K562 (cell line): ENCODE measurements around the gene GTF2A2. TPM values are rescaled to one million over a fixed set of nuclear protein-coding genes. Genes with fewer than 3 reads are reported as not detected.

Experiments used
- ATAC-seq: fragments of 200-7000 bp; cut with Tn5 transposase; 3 replicates; pipeline ENCODE4 v1.9.1; 2020; ENCODE audit warnings: moderate library complexity
- BruUV-seq: library from RNA; stranded (reverse); fragments of 400-500 nt; replicated peaks from 2 replicates; lab custom pipeline; 2021; lab: Mats Ljungman, UMichigan
- CTCF ChIA-PET: fragments of 300-600 bp; formaldehyde crosslinking; extraction: SDS; loops from one replicate; lab custom pipeline; 2021; ENCODE audit warnings: low intra/inter-chr PET ratio; lab: Yijun Ruan, JAX
- POLR2A ChIA-PET: fragments of 300-600, 350-650 bp; sonication (Branson Sonifier 250); formaldehyde crosslinking; extraction: SDS; loops from one replicate; lab custom pipeline; 2021; ENCODE audit warnings: antibody characterized with exemption, inconsistent platforms; lab: Yijun Ruan, JAX
- DNase-seq, 4 experiments: peaks; one replicate each; pipeline versions ENCODE4 v3.0.0 to v3.0.0-alpha.2; 2011 to 2018; ENCODE audit warnings: low spot score in 3 of 4, mixed read lengths in 3 of 4; ENCODE audit errors: extremely low read depth in 1 of 4
- FAIRE-seq: peaks from 2 replicates; lab custom pipeline; 2011; peaks lifted over from hg19 to GRCh38; lab: Jason Lieb, UNC
- H2AFZ ChIP-seq: 2 replicates; pipeline ENCODE4 v1.6.0; 2011; ENCODE audit warnings: low read depth, low read length, control low read depth, inconsistent platforms
- H3K27ac ChIP-seq: fragments of 200-600 bp; 3 replicates; pipeline ENCODE4 v1.8.0; 2011; ENCODE audit warnings: low read depth, mild to moderate bottlenecking, control low read depth, inconsistent platforms, low read length, moderate library complexity, mixed read lengths; ENCODE audit errors: extremely low read depth
- H3K27me3 ChIP-seq, 2 experiments: fragments of 300-600 bp in 1 of 2; 2 replicates in 1 of 2; 3 replicates in 1 of 2; pipeline versions ENCODE4 v1.6.0 to v1.8.0; 2011; ENCODE audit warnings: inconsistent platforms in 2 of 2, low read length in 2 of 2, mild to moderate bottlenecking in 1 of 2, mixed read lengths in 1 of 2, moderate library complexity in 1 of 2; ENCODE audit not compliant: control insufficient read depth in 2 of 2, insufficient read depth in 2 of 2
- H3K36me3 ChIP-seq: fragments of 300-600 bp; 3 replicates; pipeline ENCODE4 v1.8.0; 2011; ENCODE audit warnings: mild to moderate bottlenecking, low read length, inconsistent platforms; ENCODE audit not compliant: control insufficient read depth, insufficient read depth
- H3K4me1 ChIP-seq, 2 experiments: fragments of 200-600 bp in 1 of 2; replicated peaks in 1 of 2; 2 replicates in 1 of 2; 3 replicates in 1 of 2; pipeline versions ENCODE4 v1.5.1 to v1.8.0; 2011; ENCODE audit warnings: inconsistent platforms in 2 of 2, low read length in 2 of 2, mild to moderate bottlenecking in 1 of 2, mixed read lengths in 1 of 2, moderate library complexity in 1 of 2; ENCODE audit not compliant: control insufficient read depth in 2 of 2, insufficient read depth in 2 of 2
- H3K4me2 ChIP-seq: 2 replicates; pipeline ENCODE4 v1.6.1; 2011; ENCODE audit warnings: low read length, control low read depth, inconsistent platforms, mixed read lengths; ENCODE audit not compliant: insufficient read depth
- H3K4me3 ChIP-seq: fragments of 200-600 bp; sonication (generic), shearing (Covaris generic); 2 replicates; pipeline ENCODE4 v1.5.1; 2016; ENCODE audit warnings: control low read depth, inconsistent platforms
- H3K79me2 ChIP-seq: fragments of 200-600 bp; 3 replicates; pipeline ENCODE4 v1.8.0; 2011; ENCODE audit warnings: low read length, inconsistent platforms; ENCODE audit not compliant: control insufficient read depth, insufficient read depth
- H3K9ac ChIP-seq, 2 experiments: 2 replicates each; pipeline versions ENCODE4 v1.6.0 to v1.6.1; 2011; ENCODE audit warnings: low read depth in 2 of 2, low read length in 2 of 2, control low read depth in 1 of 2, inconsistent platforms in 1 of 2, mild to moderate bottlenecking in 1 of 2, mixed read lengths in 1 of 2; ENCODE audit not compliant: insufficient read depth in 1 of 2
- H3K9me1 ChIP-seq: one replicate; pipeline ENCODE4 v1.6.0; 2011; ENCODE audit warnings: inconsistent platforms, mild to moderate bottlenecking, low read length, moderate library complexity; ENCODE audit not compliant: control insufficient read depth, insufficient read depth
- H3K9me3 ChIP-seq: replicated peaks from 2 replicates; pipeline ENCODE4 v1.5.1; 2011; ENCODE audit warnings: low read depth, low read length, inconsistent platforms; ENCODE audit not compliant: control insufficient read depth, insufficient read depth
- H4K20me1 ChIP-seq: replicated peaks from 2 replicates; pipeline ENCODE4 v1.6.1; 2011; ENCODE audit warnings: low read length, inconsistent platforms, mixed read lengths; ENCODE audit not compliant: control insufficient read depth, insufficient read depth
- EGR1 ChIP-seq: fragments of 450-650 bp; conservative IDR thresholded peaks from 2 replicates; pipeline ENCODE4 v1.6.1; 2017; ENCODE audit warnings: mild to moderate bottlenecking
- KDM5B ChIP-seq: fragments of 200-600 bp; sonication (generic); IDR thresholded peaks from 2 replicates; pipeline ENCODE4 v1.6.1; 2012; ENCODE audit warnings: low read depth, mild to moderate bottlenecking, moderate library complexity, low read length, control low read depth, inconsistent platforms; ENCODE audit not compliant: insufficient replicate concordance
- MEF2A ChIP-seq: IDR thresholded peaks from 2 replicates; pipeline ENCODE4 v1.6.1; 2011; ENCODE audit warnings: low read depth, mild to moderate bottlenecking, low read length, moderate library complexity; ENCODE audit not compliant: control insufficient read depth
- MYBL2 ChIP-seq, 2 experiments: fragments of 450-650 bp in 1 of 2; sonication (generic) in 1 of 2; formaldehyde crosslinking in 1 of 2; IDR thresholded peaks; 2 replicates each; pipeline versions ENCODE4 v1.6.1 to v1.8.1; 2017 to 2022; ENCODE audit warnings: borderline replicate concordance in 1 of 2, inconsistent platforms in 1 of 2, low read depth in 1 of 2, mild to moderate bottlenecking in 1 of 2, missing genetic modification reagents in 1 of 2, moderate library complexity in 1 of 2
- SMAD1 ChIP-seq: fragments of 150-350 bp; IDR thresholded peaks from 2 replicates; pipeline ENCODE4 v1.6.1; 2014; ENCODE audit warnings: low read length, low read depth; ENCODE audit not compliant: partially characterized antibody
- TAF9B ChIP-seq: fragments of 450-650 bp; IDR thresholded peaks from 2 replicates; pipeline ENCODE4 v1.6.1; 2018; ENCODE audit warnings: mild to moderate bottlenecking; ENCODE audit not compliant: partially characterized antibody
- TEAD1 ChIP-seq, 2 experiments: fragments of 450-650 bp in 1 of 2; sonication (generic) in 1 of 2; formaldehyde crosslinking; IDR thresholded peaks; 2 replicates each; pipeline versions ENCODE4 v1.4.0 to v1.8.0; 2020 to 2022; ENCODE audit warnings: mild to moderate bottlenecking in 2 of 2, missing genetic modification reagents in 1 of 2
- TFAM ChIP-seq: fragments of 250-450 bp; sonication (Bioruptor Pico); conservative IDR thresholded peaks from 2 replicates; pipeline ENCODE4 v1.5.0; 2021; ENCODE audit warnings: mild to moderate bottlenecking, moderate library complexity
- TGIF2 ChIP-seq: sonication (generic); formaldehyde crosslinking; IDR thresholded peaks from 2 replicates; pipeline ENCODE4 v1.8.1; 2022; ENCODE audit warnings: mild to moderate bottlenecking, missing genetic modification reagents, moderate library complexity
- TRIM28 ChIP-seq: fragments of 450-650 bp; IDR thresholded peaks from 2 replicates; pipeline ENCODE4 v1.6.1; 2017
- ZNF561 ChIP-seq: fragments of 450-650 bp; formaldehyde crosslinking; conservative IDR thresholded peaks from 2 replicates; pipeline ENCODE4 v1.4.0; 2020; ENCODE audit warnings: mild to moderate bottlenecking, moderate library complexity
- WGBS: fragments of 100-300 bp; shearing (Covaris generic); methylation state at CpG from one replicate; pipeline ENCODE4 v1.1.6; 2016; ENCODE audit warnings: low coverage, mixed read lengths; ENCODE audit not compliant: insufficient coverage; ENCODE audit errors: missing lambda C conversion rate; 5-methylcytosine and 5-hydroxymethylcytosine counted together
- in situ Hi-C: fragments of 300-500 bp; cut with MboI; formaldehyde crosslinking; loops from 4 replicates; pipeline ENCODE4 v1.15.0; 2018; ENCODE audit warnings: inconsistent platforms, mixed read lengths
- intact Hi-C: fragments of 100-400 bp; cut with micrococcal nuclease; formaldehyde crosslinking; loops from 2 replicates; pipeline ENCODE4 v1.14.2; 2022
- polyA plus RNA-seq, 8 experiments: library from polyadenylated mRNA; depleted of rRNA in 4 of 8; stranded (reverse) in 5 of 8; unstranded in 3 of 8; fragments of >200 nt; fragmentation: Nextera tagmentation in 2 of 8; fragmentation: Illumina TruSeq in 1 of 8; extraction: Ambion mirVana in 2 of 8; extraction: Trizol in 1 of 8; gene quantifications; 2 replicates each; pipeline versions ENCODE4 v1.2.1 to v1.2.3, GENCODE V29; 2011 to 2014; ENCODE audit warnings: inconsistent platforms in 1 of 8, missing spikeins in 1 of 8
- total RNA-seq, 7 experiments: library from RNA; depleted of rRNA in 6 of 7; stranded (reverse); fragments of >200 nt in 6 of 7; fragmentation: Illumina TruSeq in 2 of 7; extraction: Trizol in 2 of 7; gene quantifications; 2 replicates each; pipeline versions ENCODE4 v1.2.1 to v1.2.3, GENCODE V29; 2011 to 2021; ENCODE audit warnings: low replicate concordance in 1 of 7
- TF ChIP-seq, protein P1 (sequence below): fragments of 250-450 bp; sonication (Bioruptor Pico); IDR thresholded peaks from 2 replicates; pipeline ENCODE4 v1.5.0; 2022; ENCODE audit warnings: mild to moderate bottlenecking
- TF ChIP-seq, protein P2 (sequence below), 2 experiments: fragments of 450-650 bp; conservative IDR thresholded peaks; 2 replicates each; pipeline ENCODE4 v1.6.1; 2017; ENCODE audit warnings: mild to moderate bottlenecking in 2 of 2, moderate library complexity in 2 of 2

GTF2A2 gene
- total and polyA plus RNA-seq, 9 of the 15 experiments (the other 6 are each of a cell fraction or from before 2014, with no cell fraction given), result 128 to 656 (median 172) TPM

DNA sequence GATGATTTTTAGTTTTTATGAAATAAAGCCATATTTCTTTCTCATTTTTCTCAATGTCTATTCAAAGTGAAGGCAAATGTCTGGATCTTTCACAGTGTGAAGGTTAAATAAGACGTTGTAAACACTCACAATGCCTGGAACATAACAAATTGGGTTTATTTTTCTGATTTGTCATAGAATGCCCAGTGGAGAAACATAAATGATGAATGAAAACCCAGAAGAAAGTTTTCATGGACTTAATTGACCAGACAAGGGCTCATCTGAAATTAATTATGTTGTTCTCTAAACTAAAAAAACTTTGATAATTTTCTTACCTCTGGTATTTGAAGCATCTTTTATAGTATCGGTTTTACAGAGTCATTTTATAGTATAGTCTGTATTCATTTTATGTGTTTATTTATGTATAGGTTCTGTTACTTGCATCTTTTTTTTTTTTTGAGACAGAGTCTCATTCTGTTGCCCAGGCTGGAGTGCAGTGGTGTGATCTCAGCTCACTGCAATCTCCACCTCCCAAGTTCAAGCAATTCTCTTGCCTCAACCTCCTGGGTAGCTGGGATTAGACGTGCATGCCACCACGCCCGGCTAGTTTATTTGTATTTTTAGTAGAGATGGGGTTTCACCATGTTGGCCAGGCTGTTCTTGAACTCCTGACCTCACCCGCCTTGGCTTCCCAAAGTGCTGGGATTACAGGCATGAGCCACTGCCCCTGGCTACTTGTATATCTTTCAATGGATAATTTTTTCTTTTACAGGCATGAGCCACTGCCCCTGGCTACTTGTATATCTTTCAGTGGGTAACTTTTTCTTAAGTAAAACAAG, 46.9 kb upstream of the GTF2A2 start:
- ChIA-PET POLR2A (interaction anchor here (1.0 kb wide), 1 partner anchor 32 kb away, joined by 3 read pairs; no protein-coding TSS in a partner anchor), CTCF (no interaction called here)
- no peak overlapping the region for H3K4me2 ChIP-seq
- no peak for FAIRE-seq
- BruUV-seq, result no TSS peak
- no peaks in the 10 kb centered on the region for H4K20me1 ChIP-seq
- H3K4me1 ChIP-seq, result 0 out of 5 replicates have a peak, but pooled peaks cover 0 to 2% of the 10 kb centered on the region in 2 experiments
- ATAC-seq, result no peak
- no peaks in the 10 kb centered on the region for H3K79me2 ChIP-seq
- no peaks in the 10 kb centered on the region for H3K9me3 ChIP-seq
- H3K36me3 ChIP-seq, result no peaks in the 10 kb centered on the region
- intact Hi-C loops (no loop called here), in situ Hi-C loops (no loop called here)
- no peak overlapping the region for H2AFZ ChIP-seq
- no peak overlapping the region for H3K4me3 ChIP-seq
- no peaks in the 10 kb centered on the region for H3K9me1 ChIP-seq
- WGBS, result 3% methylated on average over 6 of the region's 6 CpGs
- H3K9ac ChIP-seq, result no peak overlapping the region
- no peaks in the 10 kb centered on the region; a peak in 1 of 5 replicates for H3K27me3 ChIP-seq
- no peak for DNase-seq
- no peak overlapping the region for H3K27ac ChIP-seq
- TF ChIP-seq SMAD1 (no peak), ZNF561 (CRISPR knock-in tag) (no peak), KDM5B (no peak), TRIM28 (no peak), TFAM (CRISPR knock-in tag) (no peak), TAF9B (no peak), TEAD1 (CRISPR knock-in tag; IDR thresholded peaks at IDR 0.05) (no peak), MEF2A (no peak), TGIF2 (no peak), MYBL2 (IDR thresholded peaks at IDR 0.05; ENCODE audit: low read depth) (no peak), MYBL2 (CRISPR knock-in tag; IDR thresholded peaks at IDR 0.05; ENCODE audit: borderline replicate concordance) (no peak), EGR1 (no peak)
- TF ChIP-seq, protein P1, sequence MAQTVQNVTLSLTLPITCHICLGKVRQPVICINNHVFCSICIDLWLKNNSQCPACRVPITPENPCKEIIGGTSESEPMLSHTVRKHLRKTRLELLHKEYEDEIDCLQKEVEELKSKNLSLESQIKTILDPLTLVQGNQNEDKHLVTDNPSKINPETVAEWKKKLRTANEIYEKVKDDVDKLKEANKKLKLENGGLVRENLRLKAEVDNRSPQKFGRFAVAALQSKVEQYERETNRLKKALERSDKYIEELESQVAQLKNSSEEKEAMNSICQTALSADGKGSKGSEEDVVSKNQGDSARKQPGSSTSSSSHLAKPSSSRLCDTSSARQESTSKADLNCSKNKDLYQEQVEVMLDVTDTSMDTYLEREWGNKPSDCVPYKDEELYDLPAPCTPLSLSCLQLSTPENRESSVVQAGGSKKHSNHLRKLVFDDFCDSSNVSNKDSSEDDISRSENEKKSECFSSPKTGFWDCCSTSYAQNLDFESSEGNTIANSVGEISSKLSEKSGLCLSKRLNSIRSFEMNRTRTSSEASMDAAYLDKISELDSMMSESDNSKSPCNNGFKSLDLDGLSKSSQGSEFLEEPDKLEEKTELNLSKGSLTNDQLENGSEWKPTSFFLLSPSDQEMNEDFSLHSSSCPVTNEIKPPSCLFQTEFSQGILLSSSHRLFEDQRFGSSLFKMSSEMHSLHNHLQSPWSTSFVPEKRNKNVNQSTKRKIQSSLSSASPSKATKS (CRISPR knock-in tag), result no peak
- TF ChIP-seq, protein P2, sequence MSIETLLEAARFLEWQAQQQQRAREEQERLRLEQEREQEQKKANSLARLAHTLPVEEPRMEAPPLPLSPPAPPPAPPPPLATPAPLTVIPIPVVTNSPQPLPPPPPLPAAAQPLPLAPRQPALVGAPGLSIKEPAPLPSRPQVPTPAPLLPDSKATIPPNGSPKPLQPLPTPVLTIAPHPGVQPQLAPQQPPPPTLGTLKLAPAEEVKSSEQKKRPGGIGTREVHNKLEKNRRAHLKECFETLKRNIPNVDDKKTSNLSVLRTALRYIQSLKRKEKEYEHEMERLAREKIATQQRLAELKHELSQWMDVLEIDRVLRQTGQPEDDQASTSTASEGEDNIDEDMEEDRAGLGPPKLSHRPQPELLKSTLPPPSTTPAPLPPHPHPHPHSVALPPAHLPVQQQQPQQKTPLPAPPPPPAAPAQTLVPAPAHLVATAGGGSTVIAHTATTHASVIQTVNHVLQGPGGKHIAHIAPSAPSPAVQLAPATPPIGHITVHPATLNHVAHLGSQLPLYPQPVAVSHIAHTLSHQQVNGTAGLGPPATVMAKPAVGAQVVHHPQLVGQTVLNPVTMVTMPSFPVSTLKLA (conservative IDR thresholded peaks at IDR 0.05), result no peak
